Kidney epithelial cell (primary cell): ENCODE data around the gene EIF2AK3. TPM values are rescaled to one million over a fixed set of nuclear protein-coding genes. Genes with fewer than 3 reads are reported as not detected.
"Not testable (repeated sequence)": the region's sequence is repeated elsewhere in the genome, so short reads cannot be mapped to it uniquely, and the experiment has no call there.

Experiments used
- DNase-seq: peaks from one replicate; pipeline ENCODE4 v3.0.0-alpha.2; 2010; ENCODE audit warnings: low read depth
- H3K27me3 ChIP-seq: 2 replicates; pipeline ENCODE4 v1.6.0; 2011; ENCODE audit warnings: low read length; ENCODE audit not compliant: control insufficient read depth, insufficient read depth
- H3K36me3 ChIP-seq: 2 replicates; pipeline ENCODE4 v1.5.1; 2011; ENCODE audit warnings: low read length; ENCODE audit not compliant: control insufficient read depth, insufficient read depth
- H3K4me3 ChIP-seq: 2 replicates; pipeline ENCODE4 v1.5.1; 2011; ENCODE audit warnings: low read depth, mild to moderate bottlenecking, control low read depth, low read length
- total RNA-seq: library from RNA; depleted of rRNA; stranded (reverse); fragments of >200 nt; gene quantifications from 2 replicates; pipeline ENCODE4 v1.2.3, GENCODE V29; 2015
- TF ChIP-seq, protein P1 (sequence below): IDR thresholded peaks from 2 replicates; pipeline ENCODE4 v1.5.1; 2011; ENCODE audit warnings: mild to moderate bottlenecking, moderate library complexity, low read length, control low read depth, inconsistent platforms; ENCODE audit not compliant: insufficient read depth, poor library complexity, severe bottlenecking

EIF2AK3 gene
- total RNA-seq, 1 donor from 2014 or later = 11.9 TPM

- DNase-seq = no peak
- no peaks in the 10 kb centered on the region for H3K36me3 ChIP-seq
- TF ChIP-seq, protein P1, sequence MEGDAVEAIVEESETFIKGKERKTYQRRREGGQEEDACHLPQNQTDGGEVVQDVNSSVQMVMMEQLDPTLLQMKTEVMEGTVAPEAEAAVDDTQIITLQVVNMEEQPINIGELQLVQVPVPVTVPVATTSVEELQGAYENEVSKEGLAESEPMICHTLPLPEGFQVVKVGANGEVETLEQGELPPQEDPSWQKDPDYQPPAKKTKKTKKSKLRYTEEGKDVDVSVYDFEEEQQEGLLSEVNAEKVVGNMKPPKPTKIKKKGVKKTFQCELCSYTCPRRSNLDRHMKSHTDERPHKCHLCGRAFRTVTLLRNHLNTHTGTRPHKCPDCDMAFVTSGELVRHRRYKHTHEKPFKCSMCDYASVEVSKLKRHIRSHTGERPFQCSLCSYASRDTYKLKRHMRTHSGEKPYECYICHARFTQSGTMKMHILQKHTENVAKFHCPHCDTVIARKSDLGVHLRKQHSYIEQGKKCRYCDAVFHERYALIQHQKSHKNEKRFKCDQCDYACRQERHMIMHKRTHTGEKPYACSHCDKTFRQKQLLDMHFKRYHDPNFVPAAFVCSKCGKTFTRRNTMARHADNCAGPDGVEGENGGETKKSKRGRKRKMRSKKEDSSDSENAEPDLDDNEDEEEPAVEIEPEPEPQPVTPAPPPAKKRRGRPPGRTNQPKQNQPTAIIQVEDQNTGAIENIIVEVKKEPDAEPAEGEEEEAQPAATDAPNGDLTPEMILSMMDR = no peak
- H3K4me3 ChIP-seq = no peak overlapping the region
- H3K27me3 ChIP-seq = no peaks in the 10 kb centered on the region
Observed at GRCh38 chr2:88632569-88632968, 5.3 kb upstream of the EIF2AK3 start.

- H3K4me3 ChIP-seq = peak overlapping the region; percentile 81
- no peaks in the 10 kb centered on the region for H3K36me3 ChIP-seq
Observed at GRCh38 chr2:88628571-88628939, 1.3 kb upstream of the EIF2AK3 start.

DNA sequence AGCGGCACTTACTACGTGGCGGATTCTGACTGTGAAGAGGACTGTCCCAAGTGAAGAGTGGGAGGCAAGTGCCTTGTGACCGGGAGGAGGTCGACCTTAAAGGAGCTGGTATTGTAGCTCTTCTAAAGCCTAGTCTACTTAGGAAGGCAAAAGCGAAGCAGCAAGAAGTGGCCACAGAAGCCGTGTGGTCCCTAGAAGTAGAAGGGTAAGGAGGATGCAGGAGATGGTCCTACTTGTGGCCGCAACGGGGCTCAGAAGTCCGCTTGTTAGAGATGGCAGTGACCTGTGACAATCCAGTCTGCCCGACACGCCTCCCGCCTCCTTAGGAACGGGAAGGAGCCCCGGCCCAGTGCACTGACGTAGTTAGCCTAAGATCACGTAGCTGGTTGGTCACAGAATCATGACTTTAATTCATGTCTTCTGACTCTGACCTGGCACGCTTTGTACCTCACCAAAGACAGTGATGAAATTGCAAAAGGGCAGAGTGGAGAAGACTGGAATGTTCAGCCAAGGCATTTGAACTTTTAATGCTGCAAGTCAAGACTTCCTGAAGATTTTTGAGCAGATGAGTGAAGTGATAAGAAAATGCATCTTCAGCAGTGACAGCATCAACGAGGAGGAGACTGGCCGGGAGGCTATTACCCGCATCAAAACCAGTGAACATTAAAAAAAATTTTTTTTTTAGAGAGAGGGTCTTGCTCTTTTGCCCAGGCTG is 749 bp upstream of the EIF2AK3 start:
- H3K4me3 ChIP-seq = peak overlapping the region; percentile 81
- no peaks in the 10 kb centered on the region for H3K36me3 ChIP-seq
- no peaks in the 10 kb centered on the region for H3K27me3 ChIP-seq
- DNase-seq = peak; percentile 94
- TF ChIP-seq, protein P1 = no peak

More at GRCh38 chr2:88628571-88628939, 1.3 kb upstream of the EIF2AK3 start:
- DNase-seq = no peak
- TF ChIP-seq, protein P1 = no peak
- no peaks in the 10 kb centered on the region for H3K27me3 ChIP-seq

DNA sequence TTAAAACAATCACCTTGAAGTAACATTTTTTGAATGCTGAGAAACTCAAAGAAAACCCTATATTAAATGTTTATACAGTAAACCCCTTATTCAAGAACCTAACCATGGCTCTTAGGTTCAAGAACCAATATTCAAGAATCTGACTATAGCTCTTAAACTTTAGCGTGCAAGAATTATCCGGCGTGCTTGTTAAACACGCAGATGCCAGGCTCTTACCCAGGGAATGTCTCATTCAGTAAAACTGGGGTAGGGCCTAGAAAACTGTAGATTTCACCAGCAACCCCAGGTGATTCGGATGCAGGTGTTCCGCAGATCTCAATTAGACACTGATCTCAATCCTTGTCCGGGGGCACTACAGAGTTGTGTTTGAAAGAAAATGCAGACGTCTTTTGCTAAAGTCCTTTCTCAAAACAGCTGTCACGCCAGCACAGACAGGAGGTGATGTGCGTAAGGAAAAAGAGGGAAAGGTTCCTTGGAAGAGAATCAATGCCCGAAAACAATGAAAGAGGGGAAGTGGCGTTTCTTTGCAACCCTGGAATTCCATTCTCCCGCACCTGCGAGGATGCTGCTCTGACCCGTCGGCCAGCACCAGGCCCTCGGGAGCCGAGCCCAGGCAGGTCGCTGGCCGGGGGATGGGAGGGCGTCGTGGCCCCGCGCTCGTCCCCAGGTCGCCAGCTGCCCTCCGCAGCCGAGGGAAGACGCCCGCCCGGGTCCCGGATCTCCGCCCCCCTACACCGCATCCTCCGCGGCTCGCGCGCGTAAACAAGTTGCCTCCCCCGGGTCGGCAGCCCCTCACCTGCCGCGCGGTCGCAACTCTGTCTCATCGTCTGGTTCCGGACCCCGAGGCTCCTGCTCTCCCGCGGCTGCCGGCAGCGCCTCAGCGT is 851 bp downstream of the EIF2AK3 start:
- Histone ChIP-seq H3K4me3 (peak overlapping the region; percentile 96), H3K36me3 (no peaks in the 10 kb centered on the region), H3K27me3 (no peaks in the 10 kb centered on the region)
- DNase-seq = no peak
- TF ChIP-seq, protein P1 = no peak

- Histone ChIP-seq H3K27me3 (no peaks in the 10 kb centered on the region), H3K4me3 (no peak overlapping the region), H3K36me3 (no peaks in the 10 kb centered on the region)
- no peak for DNase-seq
- TF ChIP-seq, protein P1 = no peak
Observed at GRCh38 chr2:88624477-88624876, 2.8 kb downstream of the EIF2AK3 start.

- H3K36me3 ChIP-seq, H3K4me3 ChIP-seq, DNase-seq, H3K27me3 ChIP-seq: not testable (repeated sequence)
Observed at GRCh38 chr2:88623831-88624465, 3.3 kb downstream of the EIF2AK3 start.
